Brain microvascular endothelial cell (primary cell): ENCODE results near the gene TBC1D3I.
"Not testable (repeated sequence)": the region's sequence is repeated elsewhere in the genome, so short reads cannot be mapped to it uniquely, and the experiment has no call there.

Experiments used
- DNase-seq: peaks from one replicate; pipeline ENCODE4 v3.0.0-alpha.2; 2020
- H3K27ac ChIP-seq: fragments of 250-450 bp; sonication (Bioruptor Pico); 2 replicates; pipeline ENCODE4 v1.5.1; 2020; ENCODE audit warnings: mild to moderate bottlenecking, moderate library complexity
- H3K27me3 ChIP-seq: fragments of 250-450 bp; sonication (Bioruptor Pico); replicated peaks from 2 replicates; pipeline ENCODE4 v1.5.1; 2020; ENCODE audit warnings: mild to moderate bottlenecking
- H3K36me3 ChIP-seq: fragments of 250-450 bp; sonication (Bioruptor Pico); replicated peaks from 2 replicates; pipeline ENCODE4 v1.5.1; 2020; ENCODE audit warnings: mild to moderate bottlenecking
- H3K4me3 ChIP-seq: 2 replicates; pipeline ENCODE4 v1.5.1; 2011; ENCODE audit warnings: low read depth, mild to moderate bottlenecking, control low read depth, low read length, moderate library complexity
- in situ Hi-C: cut with HindIII; loops from 2 replicates; pipeline ENCODE4 v1.10.0; 2017; ENCODE audit warnings: low sequenced_read_pairs, low pct_ligation_motif_present

The TBC1D3I gene

DNA sequence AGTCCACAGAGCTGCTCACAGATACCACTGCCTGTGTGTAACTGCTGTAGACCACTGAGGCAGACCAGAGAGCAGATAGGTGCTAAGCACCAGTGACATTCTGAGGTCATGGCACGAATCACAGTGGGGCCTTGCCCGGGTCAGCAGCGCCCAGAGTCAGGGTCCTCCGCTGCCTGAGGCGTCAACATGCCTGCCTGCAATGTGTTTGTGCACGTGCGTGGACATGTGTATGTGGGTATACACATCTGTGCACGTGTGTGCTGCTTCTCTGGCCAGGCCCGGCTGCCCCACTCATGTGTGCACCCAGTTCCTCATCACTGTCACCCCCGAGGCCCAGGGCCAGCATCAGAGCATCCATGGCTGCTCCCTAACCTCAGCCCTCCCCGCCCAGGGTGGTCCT, at the start of gene TBC1D3I:
TSS of gene TBC1D3I (minus strand) at position 101 of the 400 bp plus-strand sequence. CDS start 1,585 bp downstream, outside the sequence.
- H3K27me3 ChIP-seq, DNase-seq, H3K27ac ChIP-seq, H3K4me3 ChIP-seq, H3K36me3 ChIP-seq, in situ Hi-C loops: not testable (repeated sequence)

GRCh38 chr17:36295161-36295560, 30.8 kb upstream of the TBC1D3I start:
- H3K27me3 ChIP-seq, in situ Hi-C loops, H3K4me3 ChIP-seq, DNase-seq, H3K27ac ChIP-seq, H3K36me3 ChIP-seq: not testable (repeated sequence)

GRCh38 chr17:36289965-36290612, 25.7 kb upstream of the TBC1D3I start:
- H3K4me3 ChIP-seq, H3K36me3 ChIP-seq, H3K27me3 ChIP-seq, H3K27ac ChIP-seq, DNase-seq, in situ Hi-C loops: not testable (repeated sequence)

DNA sequence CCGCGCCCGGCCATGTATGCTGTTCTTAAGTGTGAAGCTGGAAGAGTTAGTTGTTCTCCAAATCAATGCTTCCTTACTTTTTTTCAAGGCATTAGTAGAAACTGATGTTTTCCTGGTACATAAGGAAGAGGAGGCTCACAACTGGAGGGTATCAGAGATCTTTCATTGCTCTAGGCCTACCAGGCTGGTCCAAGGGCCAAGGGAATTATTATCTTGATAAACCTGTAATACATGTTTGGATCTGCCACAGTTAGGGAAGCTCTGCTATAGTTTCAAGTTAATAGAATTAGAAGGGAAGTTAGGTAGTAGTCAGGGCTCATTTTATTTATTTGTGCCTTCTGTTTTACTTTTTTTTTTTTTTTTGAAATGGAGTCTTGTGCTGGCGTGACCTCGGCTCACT, 19.8 kb upstream of the TBC1D3I start:
- H3K36me3 ChIP-seq, H3K27ac ChIP-seq, H3K27me3 ChIP-seq, in situ Hi-C loops, DNase-seq, H3K4me3 ChIP-seq: not testable (repeated sequence)

GRCh38 chr17:36283256-36283655, 18.9 kb upstream of the TBC1D3I start:
- H3K27me3 ChIP-seq, H3K27ac ChIP-seq, DNase-seq, H3K36me3 ChIP-seq, H3K4me3 ChIP-seq, in situ Hi-C loops: not testable (repeated sequence)

DNA sequence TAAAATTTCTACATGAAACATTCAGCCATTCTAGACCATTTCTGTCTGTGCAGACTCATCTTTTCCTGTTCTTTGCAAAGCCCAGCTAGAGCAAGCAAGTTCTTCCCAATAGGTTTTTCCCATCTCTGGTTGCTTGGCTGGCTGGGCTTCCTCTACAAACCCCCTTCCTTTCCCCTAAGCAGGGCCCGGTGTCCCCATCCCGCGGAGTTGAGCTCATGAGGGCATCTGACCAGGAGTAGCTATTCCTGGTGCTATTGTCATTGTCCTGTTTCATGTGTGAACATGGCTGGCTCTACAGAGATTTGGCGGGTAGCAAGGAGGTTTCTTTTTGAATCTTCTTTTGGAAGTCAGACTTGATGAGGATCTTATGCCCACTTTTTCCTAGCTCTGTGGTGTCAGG, 22.3 kb downstream of the TBC1D3I start:
- H3K27ac ChIP-seq, in situ Hi-C loops: not testable (repeated sequence)

GRCh38 chr17:36229644-36230043, 34.7 kb downstream of the TBC1D3I start:
- H3K27ac ChIP-seq, H3K4me3 ChIP-seq, DNase-seq, H3K27me3 ChIP-seq, H3K36me3 ChIP-seq, in situ Hi-C loops: not testable (repeated sequence)

More for the DNA sequence above, 22.3 kb downstream of the TBC1D3I start:
- H3K27me3 ChIP-seq, H3K36me3 ChIP-seq, DNase-seq, H3K4me3 ChIP-seq: not testable (repeated sequence)

- H3K27me3 ChIP-seq, H3K36me3 ChIP-seq, H3K4me3 ChIP-seq, H3K27ac ChIP-seq, DNase-seq, in situ Hi-C loops: not testable (repeated sequence)
Observed at GRCh38 chr17:36222967-36223366, 41.4 kb downstream of the TBC1D3I start.

GRCh38 chr17:36221581-36222100, 42.7 kb downstream of the TBC1D3I start:
- H3K36me3 ChIP-seq, H3K27ac ChIP-seq, H3K4me3 ChIP-seq, in situ Hi-C loops, H3K27me3 ChIP-seq, DNase-seq: not testable (repeated sequence)

DNA sequence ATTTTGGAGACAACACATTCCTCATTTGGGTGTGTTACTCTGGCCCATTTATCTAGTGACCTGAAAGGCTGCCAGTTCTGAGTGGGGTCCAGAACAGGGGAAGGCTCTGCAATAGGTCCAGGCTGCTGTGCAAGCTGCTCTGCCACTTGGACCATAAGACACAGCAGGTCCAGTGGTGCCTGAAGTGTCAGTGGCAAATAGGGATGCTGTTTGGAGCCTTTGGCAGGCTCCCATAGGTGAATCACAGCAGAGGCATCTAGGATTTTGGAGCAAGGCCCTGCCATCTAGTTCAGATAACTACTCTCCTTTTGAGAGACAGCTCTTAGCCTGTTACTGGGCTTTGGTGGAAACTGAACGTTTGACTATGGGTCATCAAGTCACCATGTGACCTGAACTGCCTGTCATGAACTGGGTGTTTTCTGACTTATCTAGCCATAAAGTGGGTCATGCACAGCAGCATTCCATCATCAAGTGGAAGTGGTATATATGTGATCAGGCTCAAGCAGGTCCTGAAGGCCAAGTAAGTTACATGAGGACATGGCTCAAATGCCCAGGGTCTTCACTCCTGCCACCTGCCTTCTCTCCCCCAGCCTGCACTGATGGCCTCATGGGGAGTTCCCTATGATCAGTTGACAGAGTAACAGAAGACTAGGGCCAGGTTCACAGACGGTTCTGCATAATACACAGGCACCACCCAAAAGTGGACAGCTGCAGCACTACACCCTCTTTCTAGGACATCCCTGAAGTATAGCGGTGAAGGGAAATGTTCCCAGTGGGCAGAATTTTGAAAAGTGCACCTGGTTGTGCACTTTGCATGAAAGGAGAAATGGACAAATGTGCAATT, 43.4 kb downstream of the TBC1D3I start:
- DNase-seq, in situ Hi-C loops: not testable (repeated sequence)

GRCh38 chr17:36219556-36219955, 44.8 kb downstream of the TBC1D3I start:
- H3K27me3 ChIP-seq, in situ Hi-C loops: not testable (repeated sequence)

More for the DNA sequence above, 43.4 kb downstream of the TBC1D3I start:
- H3K27ac ChIP-seq, H3K36me3 ChIP-seq, H3K4me3 ChIP-seq, H3K27me3 ChIP-seq: not testable (repeated sequence)

DNA sequence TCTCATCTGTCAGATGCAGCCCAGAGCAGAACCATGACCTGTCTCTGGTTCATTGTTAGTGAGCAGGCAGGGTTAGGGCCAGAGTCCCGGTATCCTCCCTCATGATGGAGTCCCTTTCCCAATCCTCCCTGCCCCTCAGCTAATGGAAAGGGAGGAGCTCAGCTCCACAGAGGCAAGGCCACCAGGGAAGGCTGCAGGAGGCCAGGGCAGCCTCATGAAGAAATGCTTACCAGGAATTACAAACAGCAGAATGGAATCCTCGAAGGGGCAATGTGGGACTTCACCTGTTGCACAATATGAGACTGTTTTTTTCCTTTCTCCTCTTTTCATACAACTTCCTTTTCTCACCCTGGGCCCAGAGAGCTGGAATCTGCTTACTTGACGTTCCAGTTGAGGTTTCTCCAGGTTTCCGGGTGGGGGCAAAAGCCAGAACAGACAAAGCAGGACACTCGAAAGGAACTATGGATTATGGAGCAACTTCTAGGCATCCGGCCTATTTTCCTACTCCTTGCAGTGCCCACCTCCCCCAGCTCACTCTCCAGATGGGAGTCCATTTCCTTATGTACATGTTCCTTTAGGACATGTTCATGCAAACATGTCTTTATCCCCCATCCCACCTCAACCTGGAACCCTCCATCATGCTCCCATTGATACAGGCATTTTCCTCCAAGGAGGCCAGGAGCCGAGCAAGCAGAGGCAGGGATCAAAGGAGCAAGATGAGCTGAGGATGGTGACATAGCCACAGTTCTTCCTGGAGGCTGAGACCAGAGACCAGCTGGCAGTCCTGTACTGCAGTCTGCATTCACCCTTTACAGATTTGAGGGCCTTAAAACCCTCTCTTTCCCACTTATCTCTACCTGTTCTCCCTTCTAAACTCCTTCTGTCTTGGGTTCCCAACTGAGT, 48.7 kb downstream of the TBC1D3I start:
- H3K4me3 ChIP-seq, DNase-seq, in situ Hi-C loops, H3K27me3 ChIP-seq, H3K36me3 ChIP-seq, H3K27ac ChIP-seq: not testable (repeated sequence)

More at GRCh38 chr17:36219556-36219955, 44.8 kb downstream of the TBC1D3I start:
- not testable (repeated sequence) for H3K27ac ChIP-seq, DNase-seq, H3K4me3 ChIP-seq, H3K36me3 ChIP-seq
